Hematopoietic multipotent progenitor cell treated with erythropoietin and hydrocortisone succinate and interleukin-3 and kit ligand, for 15 days (in vitro differentiated cells): ENCODE measurements around the gene OR52B6.
"Not testable (repeated sequence)": the region's sequence is repeated elsewhere in the genome, so short reads cannot be mapped to it uniquely, and the experiment has no call there.

Source experiments
- DNase-seq: peaks from one replicate; pipeline ENCODE4 v3.0.0-alpha.2; 2015; ENCODE audit warnings: low spot score

The OR52B6 gene, protein sequence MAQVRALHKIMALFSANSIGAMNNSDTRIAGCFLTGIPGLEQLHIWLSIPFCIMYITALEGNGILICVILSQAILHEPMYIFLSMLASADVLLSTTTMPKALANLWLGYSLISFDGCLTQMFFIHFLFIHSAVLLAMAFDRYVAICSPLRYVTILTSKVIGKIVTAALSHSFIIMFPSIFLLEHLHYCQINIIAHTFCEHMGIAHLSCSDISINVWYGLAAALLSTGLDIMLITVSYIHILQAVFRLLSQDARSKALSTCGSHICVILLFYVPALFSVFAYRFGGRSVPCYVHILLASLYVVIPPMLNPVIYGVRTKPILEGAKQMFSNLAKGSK

DNA sequence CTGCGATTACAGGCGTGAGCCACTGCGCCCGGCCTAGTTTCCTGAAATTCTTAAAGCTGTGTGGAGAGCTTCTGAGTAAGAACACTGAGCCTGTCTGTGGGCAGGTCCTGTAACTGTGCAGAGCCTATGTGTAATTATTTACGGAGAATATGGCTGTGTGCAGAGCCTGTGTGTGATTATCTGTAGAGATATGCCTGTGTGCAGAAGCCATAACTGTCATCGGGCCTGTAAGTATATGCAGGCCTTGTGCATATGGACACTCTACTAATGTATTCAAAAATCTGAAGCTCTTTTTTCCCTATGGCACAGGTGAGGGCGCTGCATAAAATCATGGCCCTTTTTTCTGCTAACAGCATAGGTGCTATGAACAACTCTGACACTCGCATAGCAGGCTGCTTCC is at the start of gene OR52B6:
TSS of gene OR52B6 (plus strand) at position 301 of the 400 bp plus-strand sequence. CDS start at position 301, 0 bp downstream.
- DNase-seq: no peak

DNA sequence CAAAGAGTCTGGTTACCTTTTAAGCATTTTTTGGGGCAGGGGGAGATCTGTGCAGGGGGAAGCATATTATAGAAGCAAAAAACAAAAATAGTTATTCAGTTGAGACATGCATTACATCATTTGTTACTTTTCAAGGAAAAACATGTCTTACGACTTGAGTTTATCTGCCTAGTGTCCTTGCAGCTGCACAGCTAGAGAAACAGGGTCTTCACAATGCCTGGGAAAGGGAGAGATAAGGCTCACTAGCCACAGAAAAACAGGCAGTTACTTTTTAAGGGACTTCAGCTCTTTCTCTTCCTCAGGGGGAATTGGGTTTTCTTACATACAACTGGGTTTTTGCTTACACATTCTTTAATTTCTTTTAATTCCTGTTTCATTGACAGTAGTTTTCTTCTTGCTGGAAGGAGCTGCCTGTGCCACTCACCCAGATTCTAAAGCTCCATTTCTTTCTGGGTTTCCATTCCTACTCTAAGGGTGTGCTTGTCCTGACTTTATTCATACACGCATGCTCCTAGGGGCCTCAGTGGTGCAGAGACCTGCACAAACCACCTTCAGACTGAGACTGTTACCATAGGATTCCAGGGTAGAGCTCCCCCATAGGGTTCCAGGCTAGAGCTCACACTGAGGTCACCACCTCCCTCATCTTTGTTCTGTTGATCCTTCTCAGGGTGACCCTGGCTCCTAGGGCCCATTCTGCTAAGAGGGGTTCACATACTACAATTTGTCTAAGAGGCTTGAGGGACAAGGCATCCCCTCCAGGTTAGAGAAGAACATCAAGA is 49.4 kb upstream of the OR52B6 start:
- DNase-seq: no peak

DNA sequence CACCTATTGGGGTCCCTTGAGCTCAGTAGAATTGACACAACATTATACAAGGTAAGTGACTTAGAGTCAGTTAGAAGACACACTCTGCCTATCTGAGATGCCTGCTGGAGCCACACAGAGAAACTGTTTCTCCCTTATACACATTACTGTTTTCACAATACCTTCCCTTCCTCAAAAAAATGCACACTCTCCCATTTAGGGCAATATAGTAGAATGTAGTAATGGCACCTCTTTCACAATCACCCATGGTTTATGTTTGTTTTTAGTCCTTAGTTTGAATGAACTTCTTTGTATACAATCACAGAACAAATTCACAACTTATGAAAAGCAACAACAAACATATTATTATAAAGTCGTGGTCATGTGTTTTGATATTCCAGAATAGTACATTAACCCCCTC is 46.6 kb upstream of the OR52B6 start:
- no peak for DNase-seq

DNA sequence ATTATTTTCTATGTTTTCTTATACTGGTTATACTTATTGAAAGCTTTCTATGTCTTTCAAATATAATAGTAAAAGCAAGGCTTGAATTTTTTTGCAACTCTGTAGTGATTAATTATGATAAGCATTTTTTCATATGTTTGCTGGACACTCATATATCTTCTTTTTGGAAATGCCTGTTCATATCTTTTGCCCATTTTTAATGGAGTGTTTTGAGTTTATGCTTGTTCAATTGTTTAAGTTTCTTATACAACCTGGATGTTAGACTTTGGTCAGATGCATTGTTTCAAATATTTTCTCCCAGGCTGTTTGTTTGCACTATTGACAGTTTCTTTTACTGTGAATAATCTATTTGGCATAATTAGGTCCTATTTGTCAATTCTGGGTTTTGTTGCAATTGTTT is 44.2 kb upstream of the OR52B6 start:
- DNase-seq: no peak

DNA sequence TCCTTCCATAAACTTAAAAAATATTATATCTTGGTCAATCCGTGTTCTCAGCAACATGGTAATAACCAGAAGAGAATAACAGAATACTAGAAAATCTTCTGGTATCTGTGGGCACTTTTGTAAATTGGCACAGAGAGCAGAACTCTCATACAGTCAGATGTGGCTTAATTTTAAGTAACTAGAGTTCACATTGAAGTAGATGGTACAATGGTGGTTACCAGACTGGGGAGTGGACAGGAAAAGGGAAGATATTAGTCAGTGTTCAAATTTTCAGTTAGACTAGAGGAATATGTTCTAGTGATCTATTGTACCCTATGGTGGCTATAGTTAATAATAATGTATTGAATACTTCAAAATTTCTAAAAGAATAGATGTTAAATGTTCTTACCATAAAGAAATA is 39.2 kb upstream of the OR52B6 start:
- DNase-seq: no peak

DNA sequence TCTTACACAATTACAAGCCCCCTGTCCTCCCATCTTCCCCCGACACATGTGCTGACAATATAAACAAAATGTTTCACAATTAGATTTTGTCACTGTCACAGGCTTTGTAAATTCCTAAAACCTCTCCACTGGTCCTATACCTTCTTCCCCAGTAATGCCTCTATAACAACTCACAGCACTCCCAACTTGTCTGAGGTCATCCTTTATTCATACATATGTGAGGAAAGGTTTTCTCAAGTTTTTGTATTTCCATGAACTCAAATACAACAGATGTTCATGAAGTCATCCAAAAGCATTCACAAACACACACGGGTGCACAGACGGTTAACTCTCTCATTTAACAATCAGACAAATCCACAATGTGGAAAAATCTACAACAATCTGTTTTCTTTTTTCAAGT is 34.2 kb upstream of the OR52B6 start:
- DNase-seq: no peak

DNA sequence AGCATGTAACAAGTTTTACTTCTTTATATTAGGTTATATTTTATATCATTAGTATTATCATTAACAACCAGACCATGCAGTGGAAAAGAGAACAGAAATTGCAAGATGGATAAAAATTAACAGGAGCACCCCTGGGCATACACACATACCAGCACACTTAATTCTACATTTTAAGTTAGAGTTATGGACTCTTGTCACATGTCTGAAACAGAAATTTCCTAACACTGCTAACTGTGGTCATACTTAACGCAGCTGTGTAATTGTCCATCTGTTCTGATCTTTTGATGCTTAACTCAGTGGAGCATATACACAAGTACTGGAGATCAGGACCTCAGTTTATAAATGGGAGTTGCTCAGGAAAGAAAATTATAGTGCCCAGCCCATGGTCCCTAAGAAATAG is 32.7 kb upstream of the OR52B6 start:
- DNase-seq: no peak

DNA sequence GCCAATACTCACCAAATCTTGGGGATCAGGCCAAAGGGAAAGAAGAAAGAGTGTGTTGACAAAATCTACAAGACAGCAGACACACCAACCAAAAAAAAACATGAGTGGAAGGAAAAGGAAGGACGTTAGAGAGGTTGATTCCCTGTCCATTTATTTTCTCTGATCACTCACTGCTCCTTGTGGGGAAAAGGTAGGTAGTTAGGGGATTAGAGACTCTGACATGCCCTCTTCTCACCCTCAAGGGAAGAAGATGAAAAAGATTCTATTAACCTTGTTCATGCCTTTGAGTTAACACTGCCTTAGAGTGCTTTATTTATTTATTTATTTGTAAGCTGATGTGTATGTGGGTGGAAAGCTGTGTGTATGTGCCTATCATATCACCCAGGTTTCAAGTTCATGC is 32.2 kb upstream of the OR52B6 start, which contains the start of gene OR52H1:
TSS of gene OR52H1 (minus strand) at position 101 of the 400 bp plus-strand sequence. CDS start 3,035 bp downstream, outside the sequence.
- no peak for DNase-seq

DNA sequence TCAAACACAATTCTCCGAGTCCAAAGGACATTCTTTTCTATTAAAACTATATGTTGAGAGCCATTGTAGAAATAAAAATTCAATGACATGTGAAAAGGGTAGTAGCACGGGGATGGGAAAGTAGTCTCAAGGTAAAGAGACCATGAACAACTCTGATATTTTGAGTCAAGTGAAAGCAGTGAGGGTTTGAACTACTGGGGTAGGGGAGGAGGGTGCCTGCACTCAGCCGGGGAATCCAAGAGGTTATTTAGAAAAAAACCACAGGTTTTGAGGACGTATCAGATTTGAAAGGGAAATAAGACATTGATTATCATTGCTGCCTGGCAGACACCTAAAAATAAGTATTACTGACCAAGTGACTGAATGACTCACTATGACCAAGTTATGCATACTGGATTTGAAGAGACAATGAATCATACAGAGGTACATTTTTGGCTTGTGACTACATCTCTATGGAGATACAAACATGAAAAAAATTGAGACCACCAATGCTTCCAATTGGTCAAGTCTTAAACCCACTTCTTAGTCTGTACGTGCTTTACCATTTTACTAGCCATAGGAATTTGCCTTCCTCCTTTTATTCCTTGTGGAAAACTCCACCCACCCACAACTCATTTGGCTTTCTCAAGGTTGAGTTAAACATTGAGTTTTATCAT is 30.1 kb upstream of the OR52B6 start:
- no peak for DNase-seq

DNA sequence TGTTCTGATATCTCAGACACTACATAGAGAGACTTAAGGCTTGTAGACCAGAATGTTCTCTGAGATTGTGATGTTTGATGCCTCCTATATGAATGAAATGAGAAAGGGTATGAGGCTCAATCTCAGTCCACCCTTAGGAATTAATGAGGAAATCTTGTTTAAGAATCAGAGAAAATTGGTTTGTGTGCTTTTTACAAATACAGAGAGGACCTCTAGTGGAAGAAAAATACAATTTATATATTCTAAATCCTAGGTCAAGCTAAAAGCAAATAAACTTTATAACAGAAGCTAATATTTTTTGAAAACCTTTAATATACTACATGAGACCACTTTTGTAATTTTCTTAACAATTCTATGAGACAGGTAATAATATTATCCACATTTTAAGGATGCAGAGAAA is 27.3 kb upstream of the OR52B6 start:
- no peak for DNase-seq

DNA sequence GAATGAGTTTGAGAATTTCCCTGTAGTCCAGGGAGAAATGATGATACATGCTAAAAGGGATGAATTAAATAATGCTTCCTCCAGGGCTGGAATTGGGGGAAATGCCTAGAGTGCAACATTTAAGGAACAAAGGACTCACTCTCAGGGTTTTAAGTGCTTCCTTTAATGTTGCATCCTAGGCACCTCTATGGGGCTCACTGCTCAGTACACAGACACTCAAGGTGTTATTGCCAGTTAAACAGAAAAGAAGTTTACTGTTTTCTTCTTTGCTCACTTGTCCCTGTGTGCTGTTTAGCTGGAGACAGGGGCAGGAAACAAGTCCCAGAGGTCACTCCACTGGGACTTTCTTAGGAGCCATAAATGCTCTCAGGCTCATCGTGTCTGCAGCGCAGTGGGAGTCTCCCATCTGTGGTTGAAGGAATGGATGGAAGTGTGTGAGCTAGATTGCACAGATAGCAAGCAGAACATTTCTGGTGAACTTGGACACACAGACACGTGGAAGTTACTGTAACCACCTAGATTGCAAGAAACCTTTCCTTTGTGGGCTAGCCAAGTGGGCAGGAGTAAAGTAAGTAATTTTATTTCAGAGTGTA is 24.0 kb upstream of the OR52B6 start:
- DNase-seq: no peak

DNA sequence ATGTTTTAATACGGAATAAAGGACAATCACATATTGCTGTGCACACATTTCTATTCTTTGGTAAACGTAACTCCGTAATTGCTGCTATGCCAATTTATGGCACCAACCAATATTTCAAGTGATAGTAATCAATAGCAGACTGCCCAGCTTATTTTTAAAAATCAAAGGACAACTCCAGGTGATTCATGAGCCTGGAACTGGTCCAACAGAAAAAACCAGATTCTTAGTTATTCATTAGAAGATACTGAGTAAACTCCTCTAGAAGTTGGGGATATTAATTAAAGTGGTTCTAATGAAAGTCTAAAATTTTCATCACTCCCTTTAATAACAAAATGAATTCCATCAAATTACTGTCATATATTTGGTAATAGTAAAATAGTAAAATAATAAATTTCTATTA is 22.9 kb upstream of the OR52B6 start:
- DNase-seq: no peak

DNA sequence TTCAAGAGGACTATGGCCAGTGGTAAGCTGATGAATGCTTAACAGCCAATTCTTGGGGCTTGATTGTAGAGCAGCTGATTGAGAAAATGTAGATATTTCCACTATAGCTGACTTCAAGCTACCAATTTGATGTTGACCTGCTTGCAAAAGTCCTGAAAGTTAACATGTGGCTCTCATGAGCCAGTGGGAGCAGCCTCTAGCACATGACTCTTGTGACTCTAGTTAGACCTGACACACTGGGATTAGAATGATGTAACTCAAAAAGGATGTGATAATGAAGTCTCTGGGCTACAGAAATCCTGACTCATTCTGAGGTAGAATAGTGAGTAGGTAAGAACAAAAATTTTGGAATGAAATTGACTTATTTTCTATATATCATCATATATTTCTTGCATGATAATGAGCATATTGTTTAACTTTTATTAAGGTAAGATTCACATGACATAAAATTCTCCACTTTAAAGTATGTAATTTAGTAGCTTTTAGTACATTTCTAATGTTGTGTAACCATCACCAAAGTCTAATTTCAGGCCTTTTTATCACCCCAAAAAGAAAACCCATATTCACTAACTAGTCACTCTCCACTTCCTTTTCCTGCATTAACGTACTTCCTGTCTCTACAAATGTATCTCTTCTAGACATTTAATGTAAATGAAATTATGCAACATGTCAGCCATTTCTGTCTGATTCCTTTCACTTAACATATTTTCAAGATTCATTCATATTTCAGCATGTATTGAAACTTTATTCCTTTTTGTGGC is 16.2 kb upstream of the OR52B6 start:
- no peak for DNase-seq

DNA sequence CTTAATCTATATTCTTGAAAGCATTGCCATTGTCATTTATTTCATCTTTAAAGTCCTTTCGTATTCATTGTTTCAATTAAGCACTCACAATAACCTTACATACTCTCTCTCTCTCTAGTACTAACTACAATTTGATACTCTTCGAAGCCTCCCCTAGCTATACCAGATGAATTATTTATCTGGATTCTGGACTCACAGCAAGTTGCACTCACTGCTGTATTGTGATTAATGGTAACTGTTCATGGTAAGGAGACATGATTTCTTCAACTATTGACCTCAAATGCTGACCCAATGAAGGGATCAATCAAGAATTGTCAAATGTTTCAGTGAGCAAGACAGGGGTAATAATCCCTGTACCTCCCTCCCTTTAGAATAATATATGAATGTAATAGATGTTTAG is 6.0 kb upstream of the OR52B6 start:
- DNase-seq: no peak

DNA sequence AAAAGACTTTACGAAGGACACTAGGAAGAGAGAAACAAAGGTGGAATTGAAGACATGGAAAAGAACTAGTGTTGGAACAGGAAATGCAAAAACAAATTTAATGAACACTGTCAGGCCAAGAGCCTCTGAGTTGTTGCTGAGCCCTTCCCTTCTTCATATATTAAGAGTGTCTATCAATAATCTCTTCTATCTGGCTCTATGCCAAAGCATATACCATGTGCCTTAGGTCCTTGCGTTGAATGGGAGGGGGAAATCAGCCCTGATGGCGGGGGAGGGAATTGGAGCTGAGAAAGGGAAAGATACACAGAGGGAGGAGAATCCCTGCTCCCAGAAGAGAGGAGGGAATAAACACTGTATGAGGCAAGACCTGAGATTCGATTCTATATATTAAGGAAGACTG is 5.5 kb upstream of the OR52B6 start:
- no peak for DNase-seq

DNA sequence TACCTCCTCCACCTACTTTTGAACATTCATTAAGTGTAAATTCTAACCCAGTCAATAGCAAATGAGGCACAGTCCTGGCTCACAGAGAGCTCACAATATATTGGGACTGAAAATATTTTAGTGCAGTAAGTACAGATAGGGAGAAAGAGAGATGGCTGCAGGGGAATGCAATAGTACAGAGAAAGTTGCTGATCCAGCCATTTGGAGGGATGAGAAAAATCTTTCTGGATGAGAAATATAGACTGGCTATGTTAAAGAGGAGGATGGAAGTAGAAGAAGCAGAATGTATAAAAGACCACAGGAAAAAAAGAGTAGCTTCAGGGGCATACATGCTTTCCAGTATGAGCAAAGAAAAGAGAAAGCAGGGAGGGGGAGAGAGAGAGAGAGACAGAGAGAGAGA is 3.6 kb upstream of the OR52B6 start:
- no peak for DNase-seq

DNA sequence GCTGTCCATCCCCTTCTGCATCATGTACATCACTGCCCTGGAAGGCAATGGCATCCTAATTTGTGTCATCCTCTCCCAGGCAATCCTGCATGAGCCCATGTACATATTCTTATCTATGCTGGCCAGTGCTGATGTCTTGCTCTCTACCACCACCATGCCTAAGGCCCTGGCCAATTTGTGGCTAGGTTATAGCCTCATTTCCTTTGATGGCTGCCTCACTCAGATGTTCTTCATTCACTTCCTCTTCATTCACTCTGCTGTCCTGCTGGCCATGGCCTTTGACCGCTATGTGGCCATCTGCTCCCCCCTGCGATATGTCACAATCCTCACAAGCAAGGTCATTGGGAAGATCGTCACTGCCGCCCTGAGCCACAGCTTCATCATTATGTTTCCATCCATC is 337 bp downstream of the OR52B6 start:
- DNase-seq: no peak

DNA sequence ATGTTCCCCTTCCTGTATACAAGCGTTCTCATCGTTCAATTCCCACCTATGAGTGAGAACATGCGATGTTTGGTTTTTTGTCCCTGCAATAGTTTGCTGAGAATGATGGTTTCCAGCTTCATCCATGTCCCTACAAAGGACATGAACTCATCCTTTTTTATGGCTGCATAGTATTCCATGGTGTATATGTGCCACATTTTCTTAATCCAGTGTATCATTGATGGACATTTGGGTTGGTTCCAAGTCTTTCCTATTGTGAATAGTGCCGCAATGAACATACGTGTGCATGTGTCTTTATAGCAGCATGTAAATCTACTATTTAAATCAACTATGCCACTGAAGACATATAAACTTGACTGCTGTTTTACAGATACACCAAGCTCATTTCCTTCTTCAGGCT is 3.8 kb downstream of the OR52B6 start:
- not testable (repeated sequence) for DNase-seq

DNA sequence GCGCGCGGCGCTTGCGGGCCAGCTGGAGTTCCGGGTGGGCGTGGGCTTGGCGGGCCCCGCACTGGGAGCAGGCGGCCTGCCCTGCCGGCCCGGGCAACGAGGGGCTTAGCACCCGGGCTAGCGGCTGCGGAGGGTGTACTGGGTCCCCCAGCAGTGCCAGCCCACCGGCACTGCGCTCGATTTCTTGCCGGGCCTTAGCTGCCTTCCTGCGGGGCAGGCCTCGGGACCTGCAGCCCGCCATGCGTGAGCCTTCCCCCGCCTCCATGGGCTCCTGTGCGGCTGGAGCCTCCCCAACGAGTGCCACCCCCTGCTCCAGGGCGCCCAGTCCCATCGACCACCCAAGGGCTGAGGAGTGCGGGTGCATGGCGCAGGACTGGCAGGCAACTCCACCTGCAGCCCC is 9.2 kb downstream of the OR52B6 start:
- DNase-seq: not testable (repeated sequence)

DNA sequence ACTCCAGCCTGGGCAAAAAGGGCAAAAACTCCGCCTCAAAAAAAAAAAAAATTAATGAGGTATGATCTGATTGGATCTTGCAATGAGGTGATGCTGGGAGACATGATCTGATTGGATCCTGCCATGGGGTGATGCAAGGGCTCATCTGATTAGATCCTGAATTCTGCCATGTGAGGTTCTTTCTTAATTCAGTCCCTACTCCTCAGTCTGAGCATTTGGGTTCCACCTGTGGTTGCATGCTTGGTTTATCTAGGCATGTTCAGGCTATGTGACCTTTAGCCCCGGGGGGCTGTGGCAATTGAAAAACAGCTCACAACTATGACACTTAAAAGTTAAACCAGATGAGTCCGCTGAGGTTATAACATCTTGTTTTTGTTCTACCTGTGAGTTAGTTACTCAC is 10.9 kb downstream of the OR52B6 start:
- DNase-seq: no peak

DNA sequence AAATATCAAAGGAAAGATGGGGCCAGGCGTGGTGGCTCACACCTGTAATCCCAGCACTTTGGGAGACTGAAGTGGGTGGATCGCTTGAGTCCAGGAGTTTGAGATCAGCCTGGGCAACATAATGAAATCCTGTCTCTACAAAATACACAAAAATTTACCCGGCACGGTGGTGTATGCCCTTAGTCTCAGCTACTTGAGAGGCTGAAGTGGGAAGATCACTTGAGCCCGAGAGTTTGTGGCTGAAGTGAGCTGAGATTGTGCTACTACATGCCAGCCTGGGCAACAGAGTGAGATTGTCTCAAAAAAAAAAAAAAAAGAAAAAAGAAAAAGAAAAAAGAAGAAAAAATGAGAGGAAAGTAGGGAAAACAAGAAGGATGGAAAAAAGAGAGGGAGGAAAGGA is 11.9 kb downstream of the OR52B6 start:
- no peak for DNase-seq

DNA sequence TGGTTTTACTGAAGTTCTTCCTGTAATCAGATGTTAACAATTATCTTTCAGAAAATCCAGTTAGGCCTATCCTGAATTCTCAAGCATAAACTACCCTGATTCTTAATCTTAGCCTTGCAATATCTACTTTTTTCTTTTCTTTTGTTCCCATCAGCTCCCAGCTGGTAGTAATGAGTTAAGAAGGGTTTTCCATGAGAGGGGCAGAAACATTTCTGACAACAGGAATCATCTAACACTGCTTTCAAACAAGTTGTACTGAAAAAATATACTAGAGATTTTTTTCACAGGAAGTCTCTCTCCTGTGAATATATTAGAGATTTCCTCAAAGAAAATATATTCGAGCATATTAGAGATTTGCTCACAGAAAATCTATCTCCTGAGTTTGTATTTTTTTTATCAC is 12.5 kb downstream of the OR52B6 start:
- no peak for DNase-seq
